ENCODE data around the gene AKAP6.

AKAP6 gene

DNA sequence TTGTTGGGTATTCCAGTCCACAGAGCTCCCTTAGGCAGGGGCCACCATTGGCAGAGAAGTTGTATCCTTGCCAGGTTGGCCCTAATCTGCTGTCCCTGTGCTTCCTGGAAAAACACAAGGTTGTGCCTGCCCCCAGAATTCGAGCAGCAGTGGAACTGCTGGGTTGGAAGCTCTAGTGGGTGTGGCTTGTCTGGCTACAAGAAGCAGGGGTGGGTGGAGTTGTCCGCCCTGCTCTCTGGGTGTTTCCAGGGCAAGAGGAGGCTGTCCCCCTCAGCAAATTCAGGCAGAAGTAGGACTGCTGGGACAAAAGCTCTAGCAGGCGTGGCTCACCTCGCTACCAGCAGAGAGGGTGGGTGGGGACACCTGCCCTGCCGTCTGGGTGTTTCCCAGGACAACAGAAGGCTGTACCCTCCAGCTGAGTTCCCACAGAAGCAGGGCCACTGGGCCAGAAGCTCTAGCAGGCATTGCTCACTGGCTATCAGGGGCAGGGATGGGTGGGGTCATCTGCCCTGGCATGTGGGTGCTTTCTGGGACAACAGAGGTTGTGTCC, 536.8 kb downstream of the AKAP6 start:
- DNase-seq, result no peak

DNA sequence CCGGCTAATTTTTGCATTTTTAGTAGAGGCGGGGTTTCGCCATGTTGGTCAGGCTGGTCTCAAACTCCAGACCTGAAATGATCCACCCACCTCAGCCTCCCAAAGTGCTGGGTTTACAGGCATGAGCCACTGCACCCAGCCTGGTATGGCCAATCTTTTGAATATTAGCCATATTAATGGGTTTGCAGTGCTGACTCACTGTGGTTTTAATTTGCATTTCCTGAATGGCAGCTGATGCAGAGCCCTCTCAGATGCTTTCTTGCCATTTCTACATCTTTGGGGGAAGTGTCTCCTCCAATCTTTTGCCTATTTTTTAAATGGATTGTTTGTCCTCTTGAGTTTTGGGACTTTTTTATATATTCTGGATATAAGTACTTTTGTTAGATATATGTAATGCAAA, 554.1 kb downstream of the AKAP6 start:
- no peak for DNase-seq
